ENCODE measurements around the gene TMEM184B.

GRCh38 chr22:38269466-38269865 lies 3.3 kb downstream of the TMEM184B start:
- TF ChIP-seq, protein P1, sequence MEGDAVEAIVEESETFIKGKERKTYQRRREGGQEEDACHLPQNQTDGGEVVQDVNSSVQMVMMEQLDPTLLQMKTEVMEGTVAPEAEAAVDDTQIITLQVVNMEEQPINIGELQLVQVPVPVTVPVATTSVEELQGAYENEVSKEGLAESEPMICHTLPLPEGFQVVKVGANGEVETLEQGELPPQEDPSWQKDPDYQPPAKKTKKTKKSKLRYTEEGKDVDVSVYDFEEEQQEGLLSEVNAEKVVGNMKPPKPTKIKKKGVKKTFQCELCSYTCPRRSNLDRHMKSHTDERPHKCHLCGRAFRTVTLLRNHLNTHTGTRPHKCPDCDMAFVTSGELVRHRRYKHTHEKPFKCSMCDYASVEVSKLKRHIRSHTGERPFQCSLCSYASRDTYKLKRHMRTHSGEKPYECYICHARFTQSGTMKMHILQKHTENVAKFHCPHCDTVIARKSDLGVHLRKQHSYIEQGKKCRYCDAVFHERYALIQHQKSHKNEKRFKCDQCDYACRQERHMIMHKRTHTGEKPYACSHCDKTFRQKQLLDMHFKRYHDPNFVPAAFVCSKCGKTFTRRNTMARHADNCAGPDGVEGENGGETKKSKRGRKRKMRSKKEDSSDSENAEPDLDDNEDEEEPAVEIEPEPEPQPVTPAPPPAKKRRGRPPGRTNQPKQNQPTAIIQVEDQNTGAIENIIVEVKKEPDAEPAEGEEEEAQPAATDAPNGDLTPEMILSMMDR (IDR thresholded peaks at IDR 0.05; ENCODE audit: low read depth, low read length, missing input control) = no peak
- TF ChIP-seq, protein P2, sequence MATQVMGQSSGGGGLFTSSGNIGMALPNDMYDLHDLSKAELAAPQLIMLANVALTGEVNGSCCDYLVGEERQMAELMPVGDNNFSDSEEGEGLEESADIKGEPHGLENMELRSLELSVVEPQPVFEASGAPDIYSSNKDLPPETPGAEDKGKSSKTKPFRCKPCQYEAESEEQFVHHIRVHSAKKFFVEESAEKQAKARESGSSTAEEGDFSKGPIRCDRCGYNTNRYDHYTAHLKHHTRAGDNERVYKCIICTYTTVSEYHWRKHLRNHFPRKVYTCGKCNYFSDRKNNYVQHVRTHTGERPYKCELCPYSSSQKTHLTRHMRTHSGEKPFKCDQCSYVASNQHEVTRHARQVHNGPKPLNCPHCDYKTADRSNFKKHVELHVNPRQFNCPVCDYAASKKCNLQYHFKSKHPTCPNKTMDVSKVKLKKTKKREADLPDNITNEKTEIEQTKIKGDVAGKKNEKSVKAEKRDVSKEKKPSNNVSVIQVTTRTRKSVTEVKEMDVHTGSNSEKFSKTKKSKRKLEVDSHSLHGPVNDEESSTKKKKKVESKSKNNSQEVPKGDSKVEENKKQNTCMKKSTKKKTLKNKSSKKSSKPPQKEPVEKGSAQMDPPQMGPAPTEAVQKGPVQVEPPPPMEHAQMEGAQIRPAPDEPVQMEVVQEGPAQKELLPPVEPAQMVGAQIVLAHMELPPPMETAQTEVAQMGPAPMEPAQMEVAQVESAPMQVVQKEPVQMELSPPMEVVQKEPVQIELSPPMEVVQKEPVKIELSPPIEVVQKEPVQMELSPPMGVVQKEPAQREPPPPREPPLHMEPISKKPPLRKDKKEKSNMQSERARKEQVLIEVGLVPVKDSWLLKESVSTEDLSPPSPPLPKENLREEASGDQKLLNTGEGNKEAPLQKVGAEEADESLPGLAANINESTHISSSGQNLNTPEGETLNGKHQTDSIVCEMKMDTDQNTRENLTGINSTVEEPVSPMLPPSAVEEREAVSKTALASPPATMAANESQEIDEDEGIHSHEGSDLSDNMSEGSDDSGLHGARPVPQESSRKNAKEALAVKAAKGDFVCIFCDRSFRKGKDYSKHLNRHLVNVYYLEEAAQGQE (IDR thresholded peaks at IDR 0.05) = no peak

Measured in liver (tissue), 2 donors.